ENCODE data around the gene NUP210L. TPM values are rescaled to one million over a fixed set of nuclear protein-coding genes. Genes with fewer than 3 reads are reported as not detected.
A peak's percentile ranks its signal among the peaks of the same experiment; 100 is the strongest.
"Not testable (repeated sequence)": the region's sequence is repeated elsewhere in the genome, so short reads cannot be mapped to it uniquely, and the experiment has no call there.

The NUP210L gene
- total RNA-seq, 2 experiments from 2014 or later: 0.04 TPM; not detected in 1

GRCh38 chr1:154151311-154151710, 3.6 kb downstream of the NUP210L start:
- Mint-ChIP-seq H3K36me3 (peaks cover 22% of the 10 kb centered on the region), H3K4me3 (no peak overlapping the region), H3K27me3 (no peaks in the 10 kb centered on the region), H3K4me1 (peaks cover 27% of the 10 kb centered on the region), H3K9me3 (no peaks in the 10 kb centered on the region), H3K27ac (peak overlapping the region; percentile 57)
- DNase-seq: no peak

GRCh38 chr1:154148807-154149206, 6.1 kb downstream of the NUP210L start:
- H3K9me3 Mint-ChIP-seq: no peaks in the 10 kb centered on the region

GRCh38 chr1:154147505-154147904, 7.4 kb downstream of the NUP210L start:
- not testable (repeated sequence) for H3K27me3 Mint-ChIP-seq, H3K4me3 Mint-ChIP-seq, H3K4me1 Mint-ChIP-seq, H3K27ac Mint-ChIP-seq, H3K36me3 Mint-ChIP-seq, DNase-seq, H3K9me3 Mint-ChIP-seq

More at GRCh38 chr1:154148807-154149206, 6.1 kb downstream of the NUP210L start:
- H3K27me3 Mint-ChIP-seq: no peaks in the 10 kb centered on the region
- no peak overlapping the region for H3K27ac Mint-ChIP-seq
- peaks cover 9% of the 10 kb centered on the region for H3K4me1 Mint-ChIP-seq
- no peak for DNase-seq
- peaks cover 2% of the 10 kb centered on the region for H3K36me3 Mint-ChIP-seq
- H3K4me3 Mint-ChIP-seq: no peak overlapping the region

GRCh38 chr1:154145986-154146385, 8.9 kb downstream of the NUP210L start:
- Mint-ChIP-seq H3K36me3 (no peaks in the 10 kb centered on the region), H3K4me3 (no peak overlapping the region), H3K27ac (no peak overlapping the region), H3K9me3 (no peaks in the 10 kb centered on the region), H3K4me1 (peaks cover 3% of the 10 kb centered on the region), H3K27me3 (no peaks in the 10 kb centered on the region)
- no peak for DNase-seq

- no peak for DNase-seq
- Mint-ChIP-seq H3K27ac (no peak overlapping the region), H3K36me3 (no peaks in the 10 kb centered on the region), H3K4me3 (no peak overlapping the region), H3K4me1 (peaks cover 8% of the 10 kb centered on the region), H3K27me3 (no peaks in the 10 kb centered on the region), H3K9me3 (no peaks in the 10 kb centered on the region)
These were observed 12.5 kb downstream of the NUP210L start for GRCh38 chr1:154142358-154142757.

- Mint-ChIP-seq H3K27ac (no peak overlapping the region), H3K36me3 (no peaks in the 10 kb centered on the region), H3K27me3 (no peaks in the 10 kb centered on the region), H3K4me1 (peaks cover 8% of the 10 kb centered on the region), H3K9me3 (no peaks in the 10 kb centered on the region), H3K4me3 (no peak overlapping the region)
- no peak for DNase-seq
These were observed 13.6 kb downstream of the NUP210L start for GRCh38 chr1:154141240-154141639.

GRCh38 chr1:154137888-154138287, 17.0 kb downstream of the NUP210L start:
- H3K27me3 Mint-ChIP-seq: no peaks in the 10 kb centered on the region

GRCh38 chr1:154133256-154133655, 21.6 kb downstream of the NUP210L start:
- no peak overlapping the region for H3K4me3 Mint-ChIP-seq
- DNase-seq: no peak
- no peaks in the 10 kb centered on the region for H3K9me3 Mint-ChIP-seq
- H3K4me1 Mint-ChIP-seq: peaks cover 14% of the 10 kb centered on the region
- no peaks in the 10 kb centered on the region for H3K27me3 Mint-ChIP-seq
- H3K27ac Mint-ChIP-seq: no peak overlapping the region
- no peaks in the 10 kb centered on the region for H3K36me3 Mint-ChIP-seq

More at GRCh38 chr1:154137888-154138287, 17.0 kb downstream of the NUP210L start:
- Mint-ChIP-seq H3K9me3 (no peaks in the 10 kb centered on the region), H3K36me3 (no peaks in the 10 kb centered on the region), H3K4me3 (no peak overlapping the region), H3K27ac (no peak overlapping the region), H3K4me1 (peaks cover 8% of the 10 kb centered on the region)
- no peak for DNase-seq

GRCh38 chr1:154129391-154129970, 25.4 kb downstream of the NUP210L start:
- H3K36me3 Mint-ChIP-seq: peaks cover 1% of the 10 kb centered on the region
- H3K4me3 Mint-ChIP-seq: peak overlapping the region; percentile 36
- peaks cover 9% of the 10 kb centered on the region for H3K4me1 Mint-ChIP-seq
- peaks cover 2% of the 10 kb centered on the region for H3K9me3 Mint-ChIP-seq
- no peaks in the 10 kb centered on the region for H3K27me3 Mint-ChIP-seq
- no peak for DNase-seq
- no peak overlapping the region for H3K27ac Mint-ChIP-seq

GRCh38 chr1:154123205-154123604, 31.7 kb downstream of the NUP210L start:
- not testable (repeated sequence) for DNase-seq, H3K27me3 Mint-ChIP-seq, H3K4me3 Mint-ChIP-seq, H3K36me3 Mint-ChIP-seq, H3K4me1 Mint-ChIP-seq, H3K27ac Mint-ChIP-seq, H3K9me3 Mint-ChIP-seq

- Mint-ChIP-seq H3K4me1 (peaks cover 8% of the 10 kb centered on the region), H3K27me3 (no peaks in the 10 kb centered on the region), H3K9me3 (no peaks in the 10 kb centered on the region), H3K4me3 (no peak overlapping the region), H3K27ac (no peak overlapping the region), H3K36me3 (no peaks in the 10 kb centered on the region)
- DNase-seq: no peak
These were observed 37.2 kb downstream of the NUP210L start for GRCh38 chr1:154117642-154118041.

GRCh38 chr1:154115180-154115579, 39.7 kb downstream of the NUP210L start:
- Mint-ChIP-seq H3K36me3 (no peaks in the 10 kb centered on the region), H3K4me3 (no peak overlapping the region), H3K9me3 (no peaks in the 10 kb centered on the region), H3K27me3 (no peaks in the 10 kb centered on the region), H3K4me1 (peaks cover 8% of the 10 kb centered on the region), H3K27ac (no peak overlapping the region)
- DNase-seq: no peak

GRCh38 chr1:154104433-154105082, 50.3 kb downstream of the NUP210L start:
- Mint-ChIP-seq H3K27me3 (no peaks in the 10 kb centered on the region), H3K4me1 (no peaks in the 10 kb centered on the region), H3K27ac (no peak overlapping the region), H3K4me3 (no peak overlapping the region), H3K9me3 (no peaks in the 10 kb centered on the region), H3K36me3 (no peaks in the 10 kb centered on the region)
- DNase-seq: no peak

- not testable (repeated sequence) for H3K36me3 Mint-ChIP-seq, H3K4me3 Mint-ChIP-seq, H3K27me3 Mint-ChIP-seq, H3K27ac Mint-ChIP-seq, H3K9me3 Mint-ChIP-seq, DNase-seq, H3K4me1 Mint-ChIP-seq
These were observed 54.7 kb downstream of the NUP210L start for GRCh38 chr1:154100141-154100540.

GRCh38 chr1:154097873-154098272, 57.0 kb downstream of the NUP210L start:
- no peak for DNase-seq
- H3K27me3 Mint-ChIP-seq: no peaks in the 10 kb centered on the region
- no peaks in the 10 kb centered on the region for H3K9me3 Mint-ChIP-seq
- H3K27ac Mint-ChIP-seq: no peak overlapping the region
- H3K4me1 Mint-ChIP-seq: no peaks in the 10 kb centered on the region
- H3K36me3 Mint-ChIP-seq: no peaks in the 10 kb centered on the region
- H3K4me3 Mint-ChIP-seq: no peak overlapping the region

GRCh38 chr1:154095456-154096060, 59.3 kb downstream of the NUP210L start:
- H3K36me3 Mint-ChIP-seq: no peaks in the 10 kb centered on the region
- no peaks in the 10 kb centered on the region for H3K27me3 Mint-ChIP-seq
- no peak overlapping the region for H3K4me3 Mint-ChIP-seq
- H3K27ac Mint-ChIP-seq: no peak overlapping the region
- no peaks in the 10 kb centered on the region for H3K4me1 Mint-ChIP-seq
- DNase-seq: no peak
- no peaks in the 10 kb centered on the region for H3K9me3 Mint-ChIP-seq
